GM23338 (cell line): ENCODE measurements around the gene RBM34.

Experiments
- CREB1 ChIP-seq: fragments of 250-450 bp; sonication (Bioruptor Pico); IDR thresholded peaks from 2 replicates; pipeline ENCODE4 v1.5.0; 2020; ENCODE audit warnings: low read depth, mild to moderate bottlenecking, moderate library complexity
- EZH2 ChIP-seq: fragments of 200-600 bp; sonication (generic); IDR thresholded peaks from one replicate; pipeline ENCODE4 v1.8.0; 2017; ENCODE audit warnings: antibody characterized with exemption, mild to moderate bottlenecking, low read depth; ENCODE audit not compliant: unreplicated experiment
- EZH2phosphoT487 ChIP-seq: fragments of 200-600 bp; sonication (generic); IDR thresholded peaks from one replicate; pipeline ENCODE4 v1.8.1; 2018; ENCODE audit warnings: antibody characterized with exemption; ENCODE audit not compliant: unreplicated experiment
- JUNB ChIP-seq: IDR thresholded peaks from one replicate; pipeline ENCODE4 v1.6.1; 2016; ENCODE audit warnings: antibody characterized with exemption; ENCODE audit not compliant: unreplicated experiment
- POLR2AphosphoS5 ChIP-seq: IDR thresholded peaks from 2 replicates; pipeline ENCODE4 v1.6.1; 2016; ENCODE audit warnings: antibody characterized with exemption, low read depth
- ZNF114 ChIP-seq: fragments of 250-450 bp; sonication (Bioruptor Pico); IDR thresholded peaks from 2 replicates; pipeline ENCODE4 v1.5.0; 2020; ENCODE audit warnings: mild to moderate bottlenecking, moderate library complexity
- TF ChIP-seq, protein P1 (sequence below), 2 experiments: fragments of 200-600 bp in 1 of 2; sonication (generic) in 1 of 2; conservative IDR thresholded peaks; 2 replicates each; pipeline versions ENCODE4 v1.5.1 to v1.6.1; 2016 to 2017; ENCODE audit warnings: antibody characterized with exemption in 2 of 2, low read depth in 2 of 2, mild to moderate bottlenecking in 2 of 2, moderate library complexity in 1 of 2
- TF ChIP-seq, protein P2 (sequence below): IDR thresholded peaks from one replicate; pipeline ENCODE4 v1.6.1; 2018; ENCODE audit warnings: antibody characterized with exemption; ENCODE audit not compliant: unreplicated experiment
- TF ChIP-seq, protein P3 (sequence below): IDR thresholded peaks from 2 replicates; pipeline ENCODE4 v1.6.1; 2016; ENCODE audit warnings: antibody characterized with exemption

DNA sequence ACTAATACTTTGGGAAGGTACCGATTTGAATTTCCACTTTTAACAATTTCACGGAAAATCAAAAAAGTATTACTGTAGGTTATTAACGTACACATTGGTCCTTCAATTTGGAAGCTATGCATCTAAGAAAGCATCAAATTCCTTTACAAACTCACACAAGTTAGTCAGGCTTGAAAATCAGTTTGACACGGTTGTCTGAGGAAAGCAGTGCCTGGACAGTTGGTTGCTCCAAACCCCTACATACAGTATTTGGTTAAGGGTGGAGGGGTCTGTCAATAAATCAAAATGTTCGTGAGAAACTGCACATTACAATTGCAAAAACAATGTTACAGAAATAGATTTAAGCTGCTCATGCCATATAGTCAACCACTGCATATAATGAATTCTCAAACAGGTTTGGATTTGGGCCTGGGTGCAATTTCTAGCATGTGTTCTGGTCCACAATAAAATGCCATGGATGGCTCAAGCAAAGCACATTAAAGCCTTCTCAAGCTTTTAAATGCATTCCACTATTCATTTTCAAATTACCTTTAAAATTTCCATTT, 19.9 kb upstream of the RBM34 start:
- TF ChIP-seq, protein P1, sequence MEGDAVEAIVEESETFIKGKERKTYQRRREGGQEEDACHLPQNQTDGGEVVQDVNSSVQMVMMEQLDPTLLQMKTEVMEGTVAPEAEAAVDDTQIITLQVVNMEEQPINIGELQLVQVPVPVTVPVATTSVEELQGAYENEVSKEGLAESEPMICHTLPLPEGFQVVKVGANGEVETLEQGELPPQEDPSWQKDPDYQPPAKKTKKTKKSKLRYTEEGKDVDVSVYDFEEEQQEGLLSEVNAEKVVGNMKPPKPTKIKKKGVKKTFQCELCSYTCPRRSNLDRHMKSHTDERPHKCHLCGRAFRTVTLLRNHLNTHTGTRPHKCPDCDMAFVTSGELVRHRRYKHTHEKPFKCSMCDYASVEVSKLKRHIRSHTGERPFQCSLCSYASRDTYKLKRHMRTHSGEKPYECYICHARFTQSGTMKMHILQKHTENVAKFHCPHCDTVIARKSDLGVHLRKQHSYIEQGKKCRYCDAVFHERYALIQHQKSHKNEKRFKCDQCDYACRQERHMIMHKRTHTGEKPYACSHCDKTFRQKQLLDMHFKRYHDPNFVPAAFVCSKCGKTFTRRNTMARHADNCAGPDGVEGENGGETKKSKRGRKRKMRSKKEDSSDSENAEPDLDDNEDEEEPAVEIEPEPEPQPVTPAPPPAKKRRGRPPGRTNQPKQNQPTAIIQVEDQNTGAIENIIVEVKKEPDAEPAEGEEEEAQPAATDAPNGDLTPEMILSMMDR (conservative IDR thresholded peaks at IDR 0.05; ENCODE audit: low read depth in 2 of 2) = no peak
- TF ChIP-seq EZH2 (no peak), JUNB (no peak), POLR2AphosphoS5 (no peak), EZH2phosphoT487 (no peak), ZNF114 (CRISPR knock-in tag) (no peak), CREB1 (CRISPR knock-in tag) (no peak)
- TF ChIP-seq, protein P2, sequence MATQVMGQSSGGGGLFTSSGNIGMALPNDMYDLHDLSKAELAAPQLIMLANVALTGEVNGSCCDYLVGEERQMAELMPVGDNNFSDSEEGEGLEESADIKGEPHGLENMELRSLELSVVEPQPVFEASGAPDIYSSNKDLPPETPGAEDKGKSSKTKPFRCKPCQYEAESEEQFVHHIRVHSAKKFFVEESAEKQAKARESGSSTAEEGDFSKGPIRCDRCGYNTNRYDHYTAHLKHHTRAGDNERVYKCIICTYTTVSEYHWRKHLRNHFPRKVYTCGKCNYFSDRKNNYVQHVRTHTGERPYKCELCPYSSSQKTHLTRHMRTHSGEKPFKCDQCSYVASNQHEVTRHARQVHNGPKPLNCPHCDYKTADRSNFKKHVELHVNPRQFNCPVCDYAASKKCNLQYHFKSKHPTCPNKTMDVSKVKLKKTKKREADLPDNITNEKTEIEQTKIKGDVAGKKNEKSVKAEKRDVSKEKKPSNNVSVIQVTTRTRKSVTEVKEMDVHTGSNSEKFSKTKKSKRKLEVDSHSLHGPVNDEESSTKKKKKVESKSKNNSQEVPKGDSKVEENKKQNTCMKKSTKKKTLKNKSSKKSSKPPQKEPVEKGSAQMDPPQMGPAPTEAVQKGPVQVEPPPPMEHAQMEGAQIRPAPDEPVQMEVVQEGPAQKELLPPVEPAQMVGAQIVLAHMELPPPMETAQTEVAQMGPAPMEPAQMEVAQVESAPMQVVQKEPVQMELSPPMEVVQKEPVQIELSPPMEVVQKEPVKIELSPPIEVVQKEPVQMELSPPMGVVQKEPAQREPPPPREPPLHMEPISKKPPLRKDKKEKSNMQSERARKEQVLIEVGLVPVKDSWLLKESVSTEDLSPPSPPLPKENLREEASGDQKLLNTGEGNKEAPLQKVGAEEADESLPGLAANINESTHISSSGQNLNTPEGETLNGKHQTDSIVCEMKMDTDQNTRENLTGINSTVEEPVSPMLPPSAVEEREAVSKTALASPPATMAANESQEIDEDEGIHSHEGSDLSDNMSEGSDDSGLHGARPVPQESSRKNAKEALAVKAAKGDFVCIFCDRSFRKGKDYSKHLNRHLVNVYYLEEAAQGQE = no peak
- TF ChIP-seq, protein P3, sequence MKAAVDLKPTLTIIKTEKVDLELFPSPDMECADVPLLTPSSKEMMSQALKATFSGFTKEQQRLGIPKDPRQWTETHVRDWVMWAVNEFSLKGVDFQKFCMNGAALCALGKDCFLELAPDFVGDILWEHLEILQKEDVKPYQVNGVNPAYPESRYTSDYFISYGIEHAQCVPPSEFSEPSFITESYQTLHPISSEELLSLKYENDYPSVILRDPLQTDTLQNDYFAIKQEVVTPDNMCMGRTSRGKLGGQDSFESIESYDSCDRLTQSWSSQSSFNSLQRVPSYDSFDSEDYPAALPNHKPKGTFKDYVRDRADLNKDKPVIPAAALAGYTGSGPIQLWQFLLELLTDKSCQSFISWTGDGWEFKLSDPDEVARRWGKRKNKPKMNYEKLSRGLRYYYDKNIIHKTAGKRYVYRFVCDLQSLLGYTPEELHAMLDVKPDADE = no peak
